Left colon (tissue), 2 donors: Measurements from ENCODE around the gene VRK2. TPM values are rescaled to one million over a fixed set of nuclear protein-coding genes. Genes with fewer than 3 reads are reported as not detected.
"Not testable (repeated sequence)": the region's sequence is repeated elsewhere in the genome, so short reads cannot be mapped to it uniquely, and the experiment has no call there.

ENCODE experiments used
- ATAC-seq: fragments of 200-7000 bp; cut with Tn5 transposase; one replicate; pipeline ENCODE4 v1.9.1; 2020; ENCODE audit warnings: mild to moderate bottlenecking, moderate library complexity
- DNase-seq, 2 donors: peaks; one replicate each; pipeline ENCODE4 v3.0.0-alpha.2; 2020
- intact Hi-C, 2 donors: fragments of 100-400 bp; cut with DNase I in 1 of 2; cut with micrococcal nuclease in 1 of 2; formaldehyde crosslinking; loops; one replicate each; pipeline versions ENCODE4 v1.11.2 to v1.14.0; 2022; cut with DNase I, micrococcal nuclease
- total RNA-seq, 2 donors: library from RNA; stranded (reverse); fragmentation: NEBNext Ultra II Directional; extraction: Animal tissue kit (Norgen Biotek cat#: 25700); gene quantifications; one replicate each; pipeline ENCODE4 v1.2.1, GENCODE V29; 2021
- donor health status: DM: no; HTN: no; CAD: no.
- donor health status: DM: yes; HTN: yes; CAD: no.

VRK2 gene
- total RNA-seq, 2 donors from 2014 or later: 20.9 to 25.0 TPM

GRCh38 chr2:58047961-58048360 is 1.4 kb downstream of the VRK2 start:
- ATAC-seq: no peak

DNA sequence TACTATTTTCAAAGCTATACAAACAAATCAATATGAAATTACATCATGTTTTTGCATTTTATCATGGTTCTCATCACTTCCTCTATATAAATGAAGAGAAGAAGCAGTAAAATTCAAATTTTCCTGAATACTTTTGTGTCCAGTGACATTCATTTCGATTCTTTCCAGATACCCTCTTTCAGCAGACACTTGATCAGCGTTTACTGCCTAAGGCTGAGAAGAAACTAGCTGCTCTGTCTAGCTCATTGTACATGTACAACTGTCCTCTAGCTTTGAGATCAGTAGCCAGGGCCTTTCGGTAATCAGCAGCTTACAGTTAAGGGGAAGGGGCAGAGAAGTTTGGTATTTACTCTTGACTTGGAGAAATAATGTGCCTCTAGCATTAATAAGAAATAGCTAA is 4.8 kb downstream of the VRK2 start:
- intact Hi-C loops: no loop called here
- DNase-seq (no peak), ATAC-seq (no peak)

More at GRCh38 chr2:58047961-58048360, 1.4 kb downstream of the VRK2 start:
- no peak for DNase-seq
- intact Hi-C loops: no loop called here

GRCh38 chr2:58052978-58053377 is 6.4 kb downstream of the VRK2 start:
- ATAC-seq: no peak
- no peak for DNase-seq
- intact Hi-C loops: no loop called here

- ATAC-seq: peak; percentile 93
- DNase-seq: no peak
- intact Hi-C loops: no loop called here
These were observed 7.7 kb downstream of the VRK2 start for GRCh38 chr2:58054264-58054663.

DNA sequence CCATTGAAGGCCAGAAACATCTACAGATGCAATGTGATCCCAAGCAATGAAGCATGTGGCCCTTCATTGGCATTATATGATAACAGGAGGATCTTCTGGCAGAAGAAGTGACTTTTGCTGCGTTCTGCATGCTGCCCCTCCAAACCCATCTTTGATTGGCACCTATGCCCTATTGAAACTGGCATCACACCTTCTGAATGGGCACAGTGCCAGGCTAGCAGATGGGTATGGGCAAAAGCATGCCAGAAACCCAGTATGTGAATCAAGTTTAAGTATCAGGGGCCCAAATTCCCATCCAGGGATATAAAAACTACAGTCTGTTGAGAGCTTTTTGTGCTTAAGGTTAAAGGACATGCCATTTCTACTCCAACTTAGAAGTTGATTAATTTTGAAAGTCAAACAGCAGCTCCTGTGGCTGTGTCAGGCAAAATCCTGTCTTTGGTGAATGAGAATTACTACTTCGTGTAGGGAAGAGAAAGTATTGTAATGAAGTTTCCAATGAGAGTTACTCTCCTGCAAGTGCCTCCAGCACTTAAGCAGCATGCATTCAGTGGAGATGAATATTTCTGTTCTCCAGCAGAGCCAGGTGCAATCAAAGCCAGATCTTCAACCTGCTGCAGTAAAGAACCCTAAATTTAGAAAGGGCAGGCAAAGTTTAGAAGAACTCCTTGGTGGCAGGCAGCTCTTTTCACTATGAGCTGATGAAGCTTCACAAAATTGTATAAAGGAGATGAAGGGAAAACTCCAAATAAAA is 8.6 kb downstream of the VRK2 start:
- ATAC-seq (no peak), DNase-seq (peak in 1 of 2 donors; percentile 6)
- intact Hi-C loops: no loop called here

DNA sequence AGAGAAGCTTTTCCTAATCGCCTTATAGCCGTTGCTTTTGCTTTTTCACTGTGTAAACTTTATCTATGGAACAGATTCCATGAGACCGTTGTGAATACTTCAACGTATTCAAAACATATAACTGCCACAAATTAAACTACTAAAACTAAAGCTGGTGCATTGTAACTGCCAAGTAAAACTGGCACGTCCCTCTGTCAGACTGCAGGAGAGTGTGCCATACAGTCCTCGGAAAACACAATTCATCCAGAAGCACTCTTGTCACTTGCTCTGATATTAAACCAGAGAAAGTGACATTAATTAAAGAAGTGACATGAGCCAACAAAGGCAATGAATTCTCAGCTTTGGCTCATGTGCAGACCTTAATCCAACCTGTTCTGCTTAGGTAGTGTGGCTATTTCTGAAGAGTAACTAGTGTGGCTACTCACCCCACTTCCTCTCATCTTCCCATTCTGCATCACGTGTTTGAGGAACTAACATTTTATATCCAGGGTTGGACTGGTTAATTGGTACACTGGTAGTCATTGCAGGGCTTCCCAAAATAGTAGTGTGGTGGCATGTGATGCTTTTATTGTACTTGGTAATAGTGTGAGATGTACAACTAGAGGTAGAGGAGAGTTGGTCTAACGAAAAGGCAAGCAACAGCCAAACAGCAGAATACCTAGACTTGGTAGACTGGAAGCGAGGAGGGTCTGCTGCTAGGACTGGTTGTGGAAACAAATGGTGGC is 9.7 kb downstream of the VRK2 start:
- no peak for ATAC-seq
- no peak for DNase-seq
- intact Hi-C loops: no loop called here

GRCh38 chr2:58057707-58058530 is 11.3 kb downstream of the VRK2 start:
- DNase-seq (no peak), ATAC-seq (no peak)
- intact Hi-C loops: no loop called here

DNA sequence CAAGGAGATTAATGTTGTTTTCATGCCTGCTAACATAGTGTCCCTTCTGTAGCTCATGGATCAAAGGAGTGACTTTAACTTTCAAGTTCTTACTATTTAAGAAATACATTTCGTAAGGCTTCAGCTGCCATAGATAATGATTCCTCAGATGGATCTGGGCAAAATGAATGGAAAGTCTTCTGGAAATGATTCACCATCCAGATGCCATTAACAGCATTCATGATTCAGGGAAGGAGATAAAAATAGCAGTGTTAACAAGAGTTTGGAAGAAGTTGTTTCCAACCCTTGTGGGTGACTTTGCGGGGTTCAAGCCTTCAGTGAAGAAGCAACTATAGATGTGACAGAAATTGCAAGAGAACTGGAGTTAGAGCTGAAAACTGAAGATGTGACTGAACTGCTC is 17.0 kb downstream of the VRK2 start:
- DNase-seq (no peak), ATAC-seq (no peak)
- intact Hi-C loops: no loop called here

- DNase-seq: no peak
- intact Hi-C loops: no loop called here
- no peak for ATAC-seq
These were observed 17.5 kb downstream of the VRK2 start for GRCh38 chr2:58064086-58064485.

- ATAC-seq: no peak
- intact Hi-C loops: no loop called here
- DNase-seq: no peak
These were observed 18.6 kb downstream of the VRK2 start for GRCh38 chr2:58065248-58065647.

- DNase-seq (no peak), ATAC-seq (no peak)
- intact Hi-C loops: no loop called here
These were observed 20.4 kb downstream of the VRK2 start for GRCh38 chr2:58067001-58067400.

DNA sequence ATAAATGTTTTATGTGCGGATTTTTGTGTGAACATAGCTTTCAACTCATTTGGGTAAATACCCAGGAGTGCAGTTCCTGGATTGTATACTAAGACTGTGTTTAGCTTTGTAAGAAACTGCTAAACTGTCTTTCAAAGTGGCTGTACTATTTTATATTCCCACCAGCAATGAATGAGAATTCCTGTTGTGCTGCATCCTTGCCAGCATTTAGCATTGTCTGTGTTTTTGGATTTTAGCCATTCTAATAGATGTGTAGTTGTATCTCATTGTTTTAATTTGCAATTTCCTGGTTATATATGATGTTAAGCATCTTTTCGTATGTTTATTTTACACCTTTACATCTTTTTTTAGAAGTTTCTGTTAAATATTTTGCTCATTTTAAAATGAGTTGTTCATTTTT is 24.2 kb downstream of the VRK2 start:
- ATAC-seq: no peak

GRCh38 chr2:58072102-58072501 is 25.5 kb downstream of the VRK2 start:
- intact Hi-C loops: no loop called here
- ATAC-seq (no peak), DNase-seq (no peak)

More for the DNA sequence above, 24.2 kb downstream of the VRK2 start:
- DNase-seq: no peak
- intact Hi-C loops: no loop called here

- no peak for DNase-seq
- intact Hi-C loops: no loop called here
- no peak for ATAC-seq
These were observed 26.4 kb downstream of the VRK2 start for GRCh38 chr2:58073008-58073407.

DNA sequence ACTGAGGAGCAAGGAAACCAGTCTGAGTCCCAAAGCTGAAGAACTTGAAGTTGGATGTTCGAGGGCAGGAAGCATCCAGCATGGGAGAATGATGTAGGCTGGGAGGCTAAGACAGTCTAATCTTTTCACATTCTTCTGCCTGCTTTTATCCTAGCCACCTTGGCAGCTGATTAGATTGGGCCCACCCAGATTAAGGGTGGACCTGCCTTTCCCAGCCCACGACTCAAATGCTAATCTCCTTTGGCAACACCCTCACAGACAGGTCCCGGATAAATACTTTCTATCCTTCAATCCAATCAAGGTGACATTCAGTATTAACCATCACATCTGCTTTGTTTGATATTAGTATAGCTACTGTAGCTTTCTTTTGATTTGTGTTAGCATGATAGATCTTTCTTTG is 27.1 kb downstream of the VRK2 start:
- DNase-seq: no peak
- intact Hi-C loops: no loop called here
- no peak for ATAC-seq

- peak; percentile 90 for ATAC-seq
- no peak for DNase-seq
- intact Hi-C loops: no loop called here
These were observed 34.4 kb downstream of the VRK2 start for GRCh38 chr2:58081000-58081399.

DNA sequence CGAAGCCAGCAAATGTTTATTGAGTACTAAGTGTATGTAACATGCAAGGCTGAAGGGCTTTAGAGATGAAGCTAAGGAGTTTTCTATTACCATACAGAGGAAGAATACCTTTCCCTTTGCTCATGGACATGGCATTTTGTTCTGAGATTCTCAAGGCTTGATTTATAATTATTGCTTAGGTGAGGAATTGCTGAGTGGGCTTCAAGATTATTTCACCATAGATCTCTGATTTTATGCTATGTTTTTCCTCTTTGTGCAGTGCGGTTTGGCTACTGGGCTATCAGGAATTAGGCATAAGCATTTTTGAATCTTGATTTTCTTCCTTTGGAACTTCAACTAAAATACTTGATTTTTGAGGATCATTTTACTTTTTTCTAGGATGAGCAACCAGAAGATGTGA is 42.5 kb downstream of the VRK2 start:
- intact Hi-C loops: no loop called here
- DNase-seq: no peak

GRCh38 chr2:58092772-58093171 is 46.2 kb downstream of the VRK2 start:
- intact Hi-C loops, DNase-seq, ATAC-seq: not testable (repeated sequence)

More for the DNA sequence above, 42.5 kb downstream of the VRK2 start:
- no peak for ATAC-seq

DNA sequence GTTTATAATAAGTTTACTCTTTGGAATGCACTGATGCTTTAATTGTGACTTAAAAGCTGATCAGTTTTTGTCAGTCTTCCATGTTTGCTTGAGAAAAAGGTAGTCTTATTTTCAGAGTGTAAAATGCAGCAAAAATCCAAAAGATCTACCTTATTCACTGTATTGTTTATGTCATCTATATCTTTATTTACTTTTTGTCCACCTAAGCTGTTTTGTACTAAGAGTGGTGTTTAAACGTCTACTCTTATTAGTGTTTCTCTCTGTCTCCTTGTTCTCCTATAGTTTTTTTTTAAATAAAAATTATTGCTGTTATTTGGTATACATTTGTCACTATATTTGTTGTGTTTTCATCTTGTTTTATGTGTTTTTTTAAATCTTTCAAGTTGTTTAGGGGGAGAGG is 50.4 kb downstream of the VRK2 start:
- intact Hi-C loops: no loop called here
- DNase-seq: no peak
- ATAC-seq: no peak
